GM12878 (cell line): ENCODE data around the gene PNLDC1. TPM values are rescaled to one million over a fixed set of nuclear protein-coding genes. Genes with fewer than 3 reads are reported as not detected.

Experiments used
- ATF7 ChIP-seq: fragments of 450-650 bp; IDR thresholded peaks from 2 replicates; pipeline ENCODE4 v1.6.1; 2016; ENCODE audit warnings: low read depth, mild to moderate bottlenecking
- BCL11A ChIP-seq: IDR thresholded peaks from 2 replicates; pipeline ENCODE4 v1.6.1; 2011; ENCODE audit warnings: low read depth, low read length
- CHD1 ChIP-seq: IDR thresholded peaks from 2 replicates; pipeline ENCODE4 v1.6.1; 2012; ENCODE audit warnings: low read depth, low read length, improper control_type of control experiment
- CHD2 ChIP-seq: IDR thresholded peaks from 2 replicates; pipeline ENCODE4 v1.6.1; 2011; ENCODE audit warnings: low read depth, low read length, improper control_type of control experiment, borderline replicate concordance
- ESRRA ChIP-seq: IDR thresholded peaks from 2 replicates; pipeline ENCODE4 v1.6.1; 2012; ENCODE audit warnings: mild to moderate bottlenecking, low read length, improper control_type of control experiment
- LARP7 ChIP-seq: fragments of 450-650 bp; IDR thresholded peaks from 2 replicates; pipeline ENCODE4 v1.6.1; 2017; ENCODE audit warnings: mild to moderate bottlenecking
- NR2C2 ChIP-seq: IDR thresholded peaks from 2 replicates; pipeline ENCODE4 v1.6.1; 2011; ENCODE audit warnings: borderline replicate concordance, low read depth; ENCODE audit not compliant: control insufficient read depth, insufficient read length
- POLR2AphosphoS5 ChIP-seq: IDR thresholded peaks from 2 replicates; pipeline ENCODE4 v1.6.1; 2011; ENCODE audit warnings: mild to moderate bottlenecking, low read length, inconsistent platforms
- RBBP5 ChIP-seq: fragments of 200-600 bp; sonication (generic); conservative IDR thresholded peaks from 2 replicates; pipeline ENCODE4 v1.6.1; 2016
- SMAD1 ChIP-seq: fragments of 450-650 bp; IDR thresholded peaks from 2 replicates; pipeline ENCODE4 v1.6.1; 2018; ENCODE audit warnings: mild to moderate bottlenecking, low read depth; ENCODE audit not compliant: partially characterized antibody
- SP1 ChIP-seq: IDR thresholded peaks from one replicate; pipeline ENCODE4 v1.6.1; 2011; ENCODE audit warnings: low read depth, low read length
- SPI1 ChIP-seq: IDR thresholded peaks from 2 replicates; pipeline ENCODE4 v1.6.1; 2011; ENCODE audit warnings: low read depth, mild to moderate bottlenecking, low read length, moderate library complexity, borderline replicate concordance; ENCODE audit not compliant: insufficient read depth
- TCF7 ChIP-seq: IDR thresholded peaks from 2 replicates; pipeline ENCODE4 v1.6.1; 2014; ENCODE audit warnings: antibody characterized with exemption, borderline replicate concordance
- YY1 ChIP-seq: IDR thresholded peaks from 2 replicates; pipeline ENCODE4 v1.6.1; 2011; ENCODE audit warnings: low read depth, mild to moderate bottlenecking, low read length
- ZNF622 ChIP-seq: fragments of 450-650 bp; IDR thresholded peaks from 2 replicates; pipeline ENCODE4 v1.6.1; 2017; ENCODE audit warnings: mild to moderate bottlenecking, inconsistent platforms
- polyA plus RNA-seq, 11 experiments: library from polyadenylated mRNA; depleted of rRNA in 4 of 11; unstranded in 6 of 11; stranded (reverse) in 5 of 11; fragments of >200 nt; fragmentation: Nextera tagmentation in 4 of 11; fragmentation: Illumina TruSeq in 1 of 11; extraction: Ambion mirVana in 4 of 11; extraction: Trizol in 1 of 11; gene quantifications; 1 replicate in 1 of 11; 2 replicates in 10 of 11; pipeline versions ENCODE4 v1.2.1 to v1.2.3, GENCODE V29; 2011 to 2016; ENCODE audit warnings: inconsistent platforms in 2 of 11, missing spikeins in 2 of 11, low read depth in 1 of 11
- total RNA-seq, 4 experiments: library from RNA; depleted of rRNA in 3 of 4; stranded (reverse); fragments of >200 nt in 3 of 4; fragmentation: Illumina TruSeq in 1 of 4; extraction: Trizol in 1 of 4; gene quantifications; 2 replicates each; pipeline versions ENCODE4 v1.2.1 to v1.2.3, GENCODE V29; 2013 to 2021
- TF ChIP-seq, protein P1 (sequence below): fragments of 450-650 bp; formaldehyde crosslinking; IDR thresholded peaks from 2 replicates; pipeline ENCODE4 v1.5.0; 2022; ENCODE audit warnings: mild to moderate bottlenecking, missing genetic modification characterization
- TF ChIP-seq, protein P2 (sequence below): IDR thresholded peaks from 2 replicates; pipeline ENCODE4 v1.6.1; 2011; ENCODE audit warnings: low read depth, low read length, improper control_type of control experiment, borderline replicate concordance
- TF ChIP-seq, protein P3 (sequence below): IDR thresholded peaks from 2 replicates; pipeline ENCODE4 v1.6.1; 2012; ENCODE audit warnings: improper control_type of control experiment, low read depth, low read length; ENCODE audit not compliant: insufficient replicate concordance

Gene PNLDC1
- total and polyA plus RNA-seq, 10 of the 15 experiments (the other 5 are each of a cell fraction or from before 2014, with no cell fraction given): 0.06 to 0.25 (median 0.09) TPM; not detected in 2

DNA sequence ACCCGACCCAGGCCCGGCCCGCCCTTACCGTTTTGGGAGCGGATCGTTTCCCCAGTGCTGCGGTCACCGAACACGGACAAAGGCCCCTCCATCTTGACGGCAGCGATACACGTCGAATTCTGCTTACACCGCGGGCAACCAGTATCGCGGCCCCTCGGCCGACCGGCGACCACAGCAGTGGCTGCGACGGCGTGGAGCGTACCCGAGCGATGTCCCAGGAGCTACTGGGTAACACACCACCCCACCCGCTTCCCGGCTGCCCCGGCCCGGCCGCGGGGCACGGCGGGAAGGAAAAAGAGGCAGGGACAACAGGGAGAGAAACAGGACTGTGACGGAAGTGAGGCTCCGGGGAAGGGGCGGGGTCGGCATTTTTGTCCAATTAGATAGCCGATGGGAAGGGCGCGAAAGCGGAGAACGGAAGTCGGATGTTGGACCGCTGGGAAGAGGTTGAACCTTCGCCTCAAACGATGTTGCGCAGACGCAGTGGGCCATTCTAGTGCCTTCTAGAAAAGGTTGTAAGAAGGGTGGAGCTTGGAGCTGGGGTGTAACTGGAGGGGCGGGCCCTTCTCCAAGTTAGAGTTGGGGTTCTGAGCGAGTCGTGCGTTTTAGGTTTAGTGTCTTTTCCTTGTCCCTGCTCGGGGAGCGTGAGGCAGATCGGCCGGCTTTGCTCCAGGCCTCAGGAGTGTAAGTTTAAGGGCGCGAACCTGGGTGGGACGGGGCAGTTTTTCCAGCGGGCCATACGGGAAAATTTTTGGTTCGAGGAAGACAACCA, 10.5 kb upstream of the PNLDC1 start, which contains the start of gene TCP1 (continued):
- TF ChIP-seq, protein P1, sequence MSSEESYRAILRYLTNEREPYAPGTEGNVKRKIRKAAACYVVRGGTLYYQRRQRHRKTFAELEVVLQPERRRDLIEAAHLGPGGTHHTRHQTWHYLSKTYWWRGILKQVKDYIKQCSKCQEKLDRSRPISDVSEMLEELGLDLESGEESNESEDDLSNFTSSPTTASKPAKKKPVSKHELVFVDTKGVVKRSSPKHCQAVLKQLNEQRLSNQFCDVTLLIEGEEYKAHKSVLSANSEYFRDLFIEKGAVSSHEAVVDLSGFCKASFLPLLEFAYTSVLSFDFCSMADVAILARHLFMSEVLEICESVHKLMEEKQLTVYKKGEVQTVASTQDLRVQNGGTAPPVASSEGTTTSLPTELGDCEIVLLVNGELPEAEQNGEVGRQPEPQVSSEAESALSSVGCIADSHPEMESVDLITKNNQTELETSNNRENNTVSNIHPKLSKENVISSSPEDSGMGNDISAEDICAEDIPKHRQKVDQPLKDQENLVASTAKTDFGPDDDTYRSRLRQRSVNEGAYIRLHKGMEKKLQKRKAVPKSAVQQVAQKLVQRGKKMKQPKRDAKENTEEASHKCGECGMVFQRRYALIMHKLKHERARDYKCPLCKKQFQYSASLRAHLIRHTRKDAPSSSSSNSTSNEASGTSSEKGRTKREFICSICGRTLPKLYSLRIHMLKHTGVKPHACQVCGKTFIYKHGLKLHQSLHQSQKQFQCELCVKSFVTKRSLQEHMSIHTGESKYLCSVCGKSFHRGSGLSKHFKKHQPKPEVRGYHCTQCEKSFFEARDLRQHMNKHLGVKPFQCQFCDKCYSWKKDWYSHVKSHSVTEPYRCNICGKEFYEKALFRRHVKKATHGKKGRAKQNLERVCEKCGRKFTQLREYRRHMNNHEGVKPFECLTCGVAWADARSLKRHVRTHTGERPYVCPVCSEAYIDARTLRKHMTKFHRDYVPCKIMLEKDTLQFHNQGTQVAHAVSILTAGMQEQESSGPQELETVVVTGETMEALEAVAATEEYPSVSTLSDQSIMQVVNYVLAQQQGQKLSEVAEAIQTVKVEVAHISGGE (CRISPR knock-in tag): no peak
- peak; percentile 17; the same call in 1 of the 2 replicates for TF ChIP-seq ATF7
- peak; percentile 13; the same call in 1 of the 2 replicates for TF ChIP-seq LARP7
- TF ChIP-seq, protein P2, sequence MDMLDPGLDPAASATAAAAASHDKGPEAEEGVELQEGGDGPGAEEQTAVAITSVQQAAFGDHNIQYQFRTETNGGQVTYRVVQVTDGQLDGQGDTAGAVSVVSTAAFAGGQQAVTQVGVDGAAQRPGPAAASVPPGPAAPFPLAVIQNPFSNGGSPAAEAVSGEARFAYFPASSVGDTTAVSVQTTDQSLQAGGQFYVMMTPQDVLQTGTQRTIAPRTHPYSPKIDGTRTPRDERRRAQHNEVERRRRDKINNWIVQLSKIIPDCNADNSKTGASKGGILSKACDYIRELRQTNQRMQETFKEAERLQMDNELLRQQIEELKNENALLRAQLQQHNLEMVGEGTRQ: no peak
- TF ChIP-seq ZNF622: no peak
- TF ChIP-seq POLR2AphosphoS5: peak; percentile 95
- TF ChIP-seq ESRRA: no peak
- no peak for TF ChIP-seq NR2C2
- peak; percentile 88; the same call in 1 of the 2 replicates for TF ChIP-seq CHD1
- TF ChIP-seq TCF7: no peak
- 0 out of 2 replicates have a peak, but pooled peaks have one; percentile 52 for TF ChIP-seq YY1
- TF ChIP-seq BCL11A: no peak
- TF ChIP-seq, protein P3, sequence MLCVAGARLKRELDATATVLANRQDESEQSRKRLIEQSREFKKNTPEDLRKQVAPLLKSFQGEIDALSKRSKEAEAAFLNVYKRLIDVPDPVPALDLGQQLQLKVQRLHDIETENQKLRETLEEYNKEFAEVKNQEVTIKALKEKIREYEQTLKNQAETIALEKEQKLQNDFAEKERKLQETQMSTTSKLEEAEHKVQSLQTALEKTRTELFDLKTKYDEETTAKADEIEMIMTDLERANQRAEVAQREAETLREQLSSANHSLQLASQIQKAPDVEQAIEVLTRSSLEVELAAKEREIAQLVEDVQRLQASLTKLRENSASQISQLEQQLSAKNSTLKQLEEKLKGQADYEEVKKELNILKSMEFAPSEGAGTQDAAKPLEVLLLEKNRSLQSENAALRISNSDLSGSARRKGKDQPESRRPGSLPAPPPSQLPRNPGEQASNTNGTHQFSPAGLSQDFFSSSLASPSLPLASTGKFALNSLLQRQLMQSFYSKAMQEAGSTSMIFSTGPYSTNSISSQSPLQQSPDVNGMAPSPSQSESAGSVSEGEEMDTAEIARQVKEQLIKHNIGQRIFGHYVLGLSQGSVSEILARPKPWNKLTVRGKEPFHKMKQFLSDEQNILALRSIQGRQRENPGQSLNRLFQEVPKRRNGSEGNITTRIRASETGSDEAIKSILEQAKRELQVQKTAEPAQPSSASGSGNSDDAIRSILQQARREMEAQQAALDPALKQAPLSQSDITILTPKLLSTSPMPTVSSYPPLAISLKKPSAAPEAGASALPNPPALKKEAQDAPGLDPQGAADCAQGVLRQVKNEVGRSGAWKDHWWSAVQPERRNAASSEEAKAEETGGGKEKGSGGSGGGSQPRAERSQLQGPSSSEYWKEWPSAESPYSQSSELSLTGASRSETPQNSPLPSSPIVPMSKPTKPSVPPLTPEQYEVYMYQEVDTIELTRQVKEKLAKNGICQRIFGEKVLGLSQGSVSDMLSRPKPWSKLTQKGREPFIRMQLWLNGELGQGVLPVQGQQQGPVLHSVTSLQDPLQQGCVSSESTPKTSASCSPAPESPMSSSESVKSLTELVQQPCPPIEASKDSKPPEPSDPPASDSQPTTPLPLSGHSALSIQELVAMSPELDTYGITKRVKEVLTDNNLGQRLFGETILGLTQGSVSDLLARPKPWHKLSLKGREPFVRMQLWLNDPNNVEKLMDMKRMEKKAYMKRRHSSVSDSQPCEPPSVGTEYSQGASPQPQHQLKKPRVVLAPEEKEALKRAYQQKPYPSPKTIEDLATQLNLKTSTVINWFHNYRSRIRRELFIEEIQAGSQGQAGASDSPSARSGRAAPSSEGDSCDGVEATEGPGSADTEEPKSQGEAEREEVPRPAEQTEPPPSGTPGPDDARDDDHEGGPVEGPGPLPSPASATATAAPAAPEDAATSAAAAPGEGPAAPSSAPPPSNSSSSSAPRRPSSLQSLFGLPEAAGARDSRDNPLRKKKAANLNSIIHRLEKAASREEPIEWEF: no peak
- TF ChIP-seq SMAD1: peak; percentile 66
- TF ChIP-seq RBBP5: no peak; the same call in 1 of the 2 replicates
- no peak for TF ChIP-seq CHD2
- no peak for TF ChIP-seq SP1
- TF ChIP-seq SPI1: peak; percentile 62
